Left lung (tissue), 10 donors: ENCODE measurements around the gene CLCA1. TPM values are rescaled to one million over a fixed set of nuclear protein-coding genes. Genes with fewer than 3 reads are reported as not detected.

Source experiments
- ATAC-seq: fragments of 200-7000 bp; cut with Tn5 transposase; one replicate; pipeline ENCODE4 v1.9.1; 2020; ENCODE audit warnings: moderate library complexity
- DNase-seq, 4 donors: peaks; one replicate each; pipeline ENCODE4 v3.0.0-alpha.2; 2013 to 2020
- H3K27ac ChIP-seq, 2 donors: fragments of 200-600 bp; sonication (generic) in 1 of 2; one replicate each; pipeline versions ENCODE4 v1.5.0 to v1.8.0; 2020 to 2021
- H3K27me3 ChIP-seq, 2 donors: fragments of 200-600 bp; sonication (generic) in 1 of 2; one replicate each; pipeline versions ENCODE4 v1.5.0 to v1.8.0; 2020 to 2021
- H3K36me3 ChIP-seq, 2 donors: fragments of 200-600 bp; sonication (generic) in 1 of 2; one replicate each; pipeline versions ENCODE4 v1.5.0 to v1.8.0; 2020 to 2021
- H3K4me1 ChIP-seq, 2 donors: fragments of 200-600 bp; one replicate each; pipeline ENCODE4 v1.8.0; 2021
- H3K4me3 ChIP-seq, 2 donors: fragments of 200-600 bp; sonication (generic) in 1 of 2; one replicate each; pipeline versions ENCODE4 v1.5.0 to v1.8.0; 2020 to 2021; ENCODE audit warnings: mild to moderate bottlenecking in 1 of 2
- H3K9me3 ChIP-seq, 2 donors: fragments of 200-600 bp; sonication (generic) in 1 of 2; one replicate each; pipeline versions ENCODE4 v1.5.0 to v1.8.0; 2020 to 2021
- intact Hi-C, 2 donors: fragments of 100-400 bp; cut with DNase I; formaldehyde crosslinking; loops; one replicate each; pipeline versions ENCODE4 v1.11.2 to v1.14.2; 2022
- polyA plus RNA-seq, 6 donors: library from polyadenylated mRNA; unstranded; fragments of 120-200 nt; gene quantifications; one replicate each; pipeline ENCODE4 v1.2.1, GENCODE V29; 2013; ENCODE audit not compliant: insufficient read length in 6 of 6
- total RNA-seq, 2 donors: library from RNA; stranded (reverse); fragmentation: NEBNext Ultra II Directional; extraction: Animal tissue kit (Norgen Biotek cat#: 25700); gene quantifications; one replicate each; pipeline ENCODE4 v1.2.1, GENCODE V29; 2021
- TF ChIP-seq, protein P1 (sequence below), 2 donors: fragments of 200-600 bp; sonication (generic) in 1 of 2; IDR thresholded peaks; one replicate each; pipeline versions ENCODE4 v1.5.0 to v1.8.0; 2021; ENCODE audit warnings: antibody characterized with exemption in 2 of 2
- donor health status: DM: no; HTN: yes; CAD: no.
- donor health status: DM: no; HTN: no; CAD: no.

Gene CLCA1
- total and polyA plus RNA-seq, 8 donors = not detected

DNA sequence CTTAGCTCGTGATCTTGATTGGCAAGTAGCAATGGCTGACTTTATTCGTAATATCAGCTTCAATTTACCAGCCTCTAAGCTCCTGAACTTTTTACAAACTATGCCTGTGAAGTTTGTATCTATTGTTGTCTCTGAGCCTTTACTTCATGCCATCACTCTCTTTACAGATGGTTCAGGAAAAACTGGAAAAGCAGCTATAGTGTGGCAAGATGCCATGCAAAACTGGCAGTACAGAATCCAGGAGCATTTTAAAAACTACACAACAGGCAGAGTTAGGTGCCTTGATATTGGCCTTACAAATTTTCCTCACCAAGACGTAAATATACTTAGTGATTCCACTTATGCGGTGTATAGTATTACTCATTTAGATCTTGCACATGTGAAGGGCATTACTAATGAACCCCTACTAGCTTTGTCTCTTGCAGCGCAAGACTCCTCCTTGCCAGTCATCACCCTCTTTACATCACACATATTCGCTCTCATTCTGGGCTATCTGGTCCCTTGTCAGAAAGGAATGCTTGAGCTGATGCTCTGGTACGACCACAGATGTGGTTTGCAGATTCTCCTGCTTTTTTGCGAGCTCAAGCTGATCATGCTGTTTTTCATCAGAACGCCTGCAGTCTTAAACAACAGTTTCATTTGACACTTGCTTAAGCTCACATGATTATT, 36.3 kb downstream of the CLCA1 start:
- peak in 1 of 4 donors; percentile 46 for DNase-seq
- H3K9me3 ChIP-seq = no peaks in the 10 kb centered on the region
- intact Hi-C loops = loop anchor here in 1 of 2 donors (10.0 kb wide), 1 partner anchor 130 kb away; no protein-coding TSS in a partner anchor
- TF ChIP-seq, protein P1, sequence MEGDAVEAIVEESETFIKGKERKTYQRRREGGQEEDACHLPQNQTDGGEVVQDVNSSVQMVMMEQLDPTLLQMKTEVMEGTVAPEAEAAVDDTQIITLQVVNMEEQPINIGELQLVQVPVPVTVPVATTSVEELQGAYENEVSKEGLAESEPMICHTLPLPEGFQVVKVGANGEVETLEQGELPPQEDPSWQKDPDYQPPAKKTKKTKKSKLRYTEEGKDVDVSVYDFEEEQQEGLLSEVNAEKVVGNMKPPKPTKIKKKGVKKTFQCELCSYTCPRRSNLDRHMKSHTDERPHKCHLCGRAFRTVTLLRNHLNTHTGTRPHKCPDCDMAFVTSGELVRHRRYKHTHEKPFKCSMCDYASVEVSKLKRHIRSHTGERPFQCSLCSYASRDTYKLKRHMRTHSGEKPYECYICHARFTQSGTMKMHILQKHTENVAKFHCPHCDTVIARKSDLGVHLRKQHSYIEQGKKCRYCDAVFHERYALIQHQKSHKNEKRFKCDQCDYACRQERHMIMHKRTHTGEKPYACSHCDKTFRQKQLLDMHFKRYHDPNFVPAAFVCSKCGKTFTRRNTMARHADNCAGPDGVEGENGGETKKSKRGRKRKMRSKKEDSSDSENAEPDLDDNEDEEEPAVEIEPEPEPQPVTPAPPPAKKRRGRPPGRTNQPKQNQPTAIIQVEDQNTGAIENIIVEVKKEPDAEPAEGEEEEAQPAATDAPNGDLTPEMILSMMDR (IDR thresholded peaks at IDR 0.05) = no peak
- H3K36me3 ChIP-seq = no peaks in the 10 kb centered on the region
- no peak for ATAC-seq
- H3K27me3 ChIP-seq = no peaks in the 10 kb centered on the region
- peaks cover 0 to 23% of the 10 kb centered on the region in 2 donors for H3K4me1 ChIP-seq
- H3K27ac ChIP-seq = no peak overlapping the region
- H3K4me3 ChIP-seq = no peak overlapping the region

DNA sequence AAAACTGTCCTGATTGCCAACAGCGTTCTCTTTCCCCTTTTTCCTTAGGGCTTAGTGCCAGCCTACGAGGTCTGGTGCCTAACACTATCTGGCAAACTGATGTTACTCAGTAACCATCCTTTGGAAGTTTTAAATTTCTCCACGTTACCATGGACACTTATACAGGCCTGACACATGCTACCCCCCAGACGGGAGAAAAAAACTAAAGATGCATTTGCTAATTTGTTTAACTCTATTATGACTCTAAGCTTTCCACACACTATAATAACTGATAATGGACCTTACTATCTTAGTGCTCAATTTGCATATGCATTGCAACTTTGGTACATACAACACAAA, 36.8 kb downstream of the CLCA1 start:
- ATAC-seq (no peak), DNase-seq (no peak)
- H3K27ac ChIP-seq = no peak overlapping the region
- TF ChIP-seq, protein P1 (IDR thresholded peaks at IDR 0.05) = no peak
- H3K27me3 ChIP-seq = no peaks in the 10 kb centered on the region
- H3K36me3 ChIP-seq = no peaks in the 10 kb centered on the region
- no peak overlapping the region for H3K4me3 ChIP-seq
- no peaks in the 10 kb centered on the region for H3K9me3 ChIP-seq
- intact Hi-C loops = loop anchor here in 1 of 2 donors (10.0 kb wide), 1 partner anchor 131 kb away; no protein-coding TSS in a partner anchor
- peaks cover 0 to 23% of the 10 kb centered on the region in 2 donors for H3K4me1 ChIP-seq

DNA sequence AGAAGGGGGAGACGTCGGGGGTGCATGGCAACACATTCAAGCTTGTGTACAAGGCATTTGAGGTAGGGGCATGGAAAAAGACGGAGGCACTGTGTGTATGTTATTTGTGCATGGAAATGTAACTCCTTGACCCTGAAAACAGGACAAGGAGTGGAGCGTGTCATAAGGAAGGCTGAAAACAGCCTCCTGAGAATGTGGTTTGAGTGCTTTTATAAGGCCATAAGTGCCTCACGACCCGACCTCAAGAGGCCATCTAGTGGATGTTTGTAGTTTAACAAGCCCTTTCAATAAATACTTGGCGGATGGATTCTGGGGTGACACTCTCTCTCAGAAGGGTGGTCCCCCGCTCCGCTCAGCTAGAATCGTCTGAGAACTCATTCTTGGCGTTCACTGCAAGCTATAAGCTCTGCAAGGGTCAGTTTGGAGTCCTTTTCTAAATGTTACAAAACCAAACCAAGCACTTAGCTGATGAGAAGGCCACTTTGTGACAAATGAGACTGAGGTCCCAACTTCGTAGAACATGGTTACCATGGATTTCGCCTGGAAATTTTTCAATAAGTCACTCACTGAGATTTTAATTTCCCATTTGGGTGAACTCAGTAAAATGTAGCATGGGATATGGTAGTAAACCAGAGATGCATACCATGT, 39.3 kb downstream of the CLCA1 start:
- no peak overlapping the region for H3K4me3 ChIP-seq
- no peaks in the 10 kb centered on the region for H3K27me3 ChIP-seq
- TF ChIP-seq, protein P1 (IDR thresholded peaks at IDR 0.05) = peak; percentile 41 to 44
- DNase-seq (peak in 1 of 4 donors; percentile 55), ATAC-seq (peak; percentile 57)
- no peak overlapping the region for H3K27ac ChIP-seq
- no peaks in the 10 kb centered on the region for H3K9me3 ChIP-seq
- peaks cover 0 to 14% of the 10 kb centered on the region in 2 donors for H3K4me1 ChIP-seq
- intact Hi-C loops = loop anchor here in 1 of 2 donors (10.0 kb wide), 1 partner anchor 133 kb away; no protein-coding TSS in a partner anchor
- H3K36me3 ChIP-seq = no peaks in the 10 kb centered on the region

DNA sequence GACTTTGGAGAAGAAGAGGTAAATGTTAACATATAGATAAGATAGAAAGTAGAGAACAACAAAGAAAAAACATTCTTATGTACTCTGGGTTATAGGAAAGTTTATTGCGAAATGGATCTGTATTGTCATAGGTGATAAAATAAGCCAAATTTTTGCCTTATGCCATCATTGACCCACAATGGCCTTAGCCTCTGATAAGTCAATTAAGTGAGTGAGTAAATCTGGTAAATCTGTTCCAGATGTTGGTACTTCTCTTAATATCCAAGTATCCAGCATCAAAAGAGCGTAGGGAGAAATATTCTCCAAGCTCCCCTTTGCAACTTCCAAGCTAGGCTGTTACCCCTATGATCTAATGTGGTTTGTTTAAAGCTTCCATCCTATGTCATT, 39.8 kb downstream of the CLCA1 start:
- ATAC-seq = no peak
- DNase-seq = no peak
- TF ChIP-seq, protein P1 (IDR thresholded peaks at IDR 0.05) = no peak
- Histone ChIP-seq H3K36me3 (no peaks in the 10 kb centered on the region), H3K27ac (no peak overlapping the region), H3K27me3 (no peaks in the 10 kb centered on the region), H3K9me3 (no peaks in the 10 kb centered on the region), H3K4me3 (no peak overlapping the region), H3K4me1 (peaks cover 0 to 9% of the 10 kb centered on the region in 2 donors)
- intact Hi-C loops = loop anchor here in 1 of 2 donors (10.0 kb wide), 1 partner anchor 134 kb away; no protein-coding TSS in a partner anchor

DNA sequence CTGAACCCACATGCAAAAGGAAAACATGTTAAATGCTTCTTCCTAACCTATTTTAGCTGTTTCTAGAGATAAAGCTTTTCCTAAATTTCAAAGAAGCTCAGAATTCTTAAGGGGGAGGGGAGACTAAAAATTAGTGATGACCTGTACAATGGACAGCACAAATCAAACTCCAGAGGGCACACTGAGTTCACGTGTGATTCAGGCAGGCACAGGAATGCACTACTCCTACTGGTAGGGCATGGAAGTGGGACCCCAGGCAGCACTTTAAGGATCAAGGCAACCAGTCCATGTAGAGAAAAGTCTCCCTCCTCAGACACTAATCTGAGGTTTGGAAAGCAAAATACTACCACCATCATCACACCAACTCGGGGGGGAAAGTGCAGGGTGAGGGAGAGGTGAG, 46.9 kb downstream of the CLCA1 start:
- ATAC-seq = peak; percentile 63
- intact Hi-C loops = no loop called here

More for the DNA sequence above, 46.9 kb downstream of the CLCA1 start:
- H3K27ac ChIP-seq = no peak overlapping the region
- H3K27me3 ChIP-seq = no peaks in the 10 kb centered on the region
- no peaks in the 10 kb centered on the region for H3K9me3 ChIP-seq
- H3K4me3 ChIP-seq = no peak overlapping the region
- no peaks in the 10 kb centered on the region for H3K36me3 ChIP-seq
- TF ChIP-seq, protein P1 (IDR thresholded peaks at IDR 0.05) = peak in 1 of 2 donors; percentile 32
- DNase-seq = no peak
- no peaks in the 10 kb centered on the region for H3K4me1 ChIP-seq
